Measurements from ENCODE around the gene ANK3. TPM values are rescaled to one million over a fixed set of nuclear protein-coding genes. Genes with fewer than 3 reads are reported as not detected.

Gene ANK3
- polyA plus RNA-seq, 1 experiment, result 0.13 TPM

DNA sequence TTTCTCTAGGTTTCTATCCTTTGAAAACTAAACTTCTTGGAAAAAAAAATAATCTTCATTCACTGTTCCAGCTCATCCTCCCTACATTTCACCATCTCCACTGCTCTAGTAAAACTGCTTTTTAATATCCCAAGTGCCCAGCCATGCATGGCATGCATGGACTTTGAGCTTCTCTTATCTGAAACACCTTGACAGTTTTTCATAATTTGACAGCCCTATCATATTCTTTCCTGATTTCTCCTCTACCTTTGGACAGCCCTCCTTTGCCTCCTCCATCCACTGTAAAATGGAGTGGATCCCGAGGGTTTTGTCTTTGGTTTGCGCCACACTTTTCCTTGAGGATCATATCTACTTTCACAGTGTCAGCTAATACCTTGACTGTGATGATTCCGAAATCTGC, 212.8 kb downstream of the ANK3 start:
- TF ChIP-seq, protein P1, sequence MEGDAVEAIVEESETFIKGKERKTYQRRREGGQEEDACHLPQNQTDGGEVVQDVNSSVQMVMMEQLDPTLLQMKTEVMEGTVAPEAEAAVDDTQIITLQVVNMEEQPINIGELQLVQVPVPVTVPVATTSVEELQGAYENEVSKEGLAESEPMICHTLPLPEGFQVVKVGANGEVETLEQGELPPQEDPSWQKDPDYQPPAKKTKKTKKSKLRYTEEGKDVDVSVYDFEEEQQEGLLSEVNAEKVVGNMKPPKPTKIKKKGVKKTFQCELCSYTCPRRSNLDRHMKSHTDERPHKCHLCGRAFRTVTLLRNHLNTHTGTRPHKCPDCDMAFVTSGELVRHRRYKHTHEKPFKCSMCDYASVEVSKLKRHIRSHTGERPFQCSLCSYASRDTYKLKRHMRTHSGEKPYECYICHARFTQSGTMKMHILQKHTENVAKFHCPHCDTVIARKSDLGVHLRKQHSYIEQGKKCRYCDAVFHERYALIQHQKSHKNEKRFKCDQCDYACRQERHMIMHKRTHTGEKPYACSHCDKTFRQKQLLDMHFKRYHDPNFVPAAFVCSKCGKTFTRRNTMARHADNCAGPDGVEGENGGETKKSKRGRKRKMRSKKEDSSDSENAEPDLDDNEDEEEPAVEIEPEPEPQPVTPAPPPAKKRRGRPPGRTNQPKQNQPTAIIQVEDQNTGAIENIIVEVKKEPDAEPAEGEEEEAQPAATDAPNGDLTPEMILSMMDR (IDR thresholded peaks at IDR 0.05; ENCODE audit: insufficient read depth, low read depth, low read length), result no peak
- Histone ChIP-seq H3K36me3 (ENCODE audit: control insufficient read depth, insufficient read depth, low read length) (no peaks in the 10 kb centered on the region), H3K27me3 (ENCODE audit: control insufficient read depth, insufficient read depth, low read length) (no peaks in the 10 kb centered on the region), H3K4me3 (ENCODE audit: low read depth, low read length) (no peak overlapping the region)
- no peak for DNase-seq (ENCODE audit: low read depth)
- ChIA-PET POLR2A (no interaction called here), CTCF (interaction anchor here (1.6 to 1.7 kb wide), 2 partner anchors 12 to 266 kb away, joined by 4 read pairs; no protein-coding TSS in a partner anchor)

DNA sequence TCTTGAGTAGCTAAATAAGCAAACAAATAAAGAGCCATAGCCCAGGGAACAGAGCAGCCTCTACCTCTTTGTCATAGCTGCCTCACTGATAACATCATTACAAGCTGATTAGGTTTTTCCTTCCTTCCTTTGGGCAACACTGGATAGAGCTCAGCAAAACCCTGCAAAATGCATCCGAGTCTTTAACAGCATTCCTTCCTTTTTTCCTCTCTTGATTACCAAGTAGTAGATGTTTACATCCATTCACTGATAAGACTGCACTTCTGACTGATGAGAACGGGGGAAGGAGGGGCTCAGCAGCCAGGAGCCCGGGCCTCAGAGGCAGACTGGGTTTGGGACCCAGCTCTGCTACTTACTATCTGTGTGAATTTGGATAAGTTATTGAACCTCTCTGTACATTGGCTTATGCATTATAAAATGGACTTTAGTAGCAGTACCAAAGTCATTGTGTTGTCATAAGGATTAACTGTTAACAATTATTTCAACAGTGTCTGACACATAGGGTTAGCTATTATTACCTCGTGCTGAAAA, 214.2 kb downstream of the ANK3 start:
- Histone ChIP-seq H3K27me3 (ENCODE audit: control insufficient read depth, insufficient read depth, low read length) (no peaks in the 10 kb centered on the region), H3K4me3 (ENCODE audit: low read depth, low read length) (no peak overlapping the region), H3K36me3 (ENCODE audit: control insufficient read depth, insufficient read depth, low read length) (no peaks in the 10 kb centered on the region)
- no peak for DNase-seq (ENCODE audit: low read depth)
- CTCF ChIA-PET, result no interaction called here
- TF ChIP-seq, protein P1 (IDR thresholded peaks at IDR 0.05; ENCODE audit: insufficient read depth, low read depth, low read length), result no peak
- POLR2A ChIA-PET, result no interaction called here

DNA sequence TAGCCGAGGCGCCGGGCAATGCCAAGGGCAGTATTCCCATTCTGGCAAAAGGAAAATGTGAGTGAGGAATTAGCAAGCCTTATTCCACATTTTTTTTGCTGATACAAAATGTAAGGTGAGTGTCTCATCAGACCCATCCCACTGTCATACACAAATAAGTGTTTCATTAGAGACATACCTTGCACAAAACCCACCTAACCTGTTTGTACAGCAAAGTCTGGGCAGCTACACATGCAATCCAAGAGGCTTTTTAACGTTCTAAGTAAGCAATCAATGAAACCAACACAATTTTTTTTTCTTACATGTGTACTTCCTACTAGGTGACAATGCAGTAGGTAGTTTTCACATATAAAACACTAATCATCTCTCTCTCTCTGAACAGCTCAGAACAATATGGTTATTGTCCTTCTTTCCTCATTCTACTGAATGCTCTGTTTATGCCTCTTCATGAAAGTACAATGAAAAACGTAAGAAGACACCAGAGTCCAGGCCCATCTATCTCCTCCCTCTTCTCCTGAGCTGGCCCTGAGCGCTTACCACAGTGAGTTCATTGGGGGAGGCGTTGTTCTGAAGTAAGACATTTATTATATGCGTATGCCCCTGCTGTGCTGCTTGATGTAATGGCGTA, 217.2 kb downstream of the ANK3 start:
- Histone ChIP-seq H3K36me3 (ENCODE audit: control insufficient read depth, insufficient read depth, low read length) (no peaks in the 10 kb centered on the region), H3K4me3 (ENCODE audit: low read depth, low read length) (no peak overlapping the region), H3K27me3 (ENCODE audit: control insufficient read depth, insufficient read depth, low read length) (no peaks in the 10 kb centered on the region)
- ChIA-PET CTCF (no interaction called here), POLR2A (no interaction called here)
- DNase-seq (ENCODE audit: low read depth), result no peak
- TF ChIP-seq, protein P1 (IDR thresholded peaks at IDR 0.05; ENCODE audit: insufficient read depth, low read depth, low read length), result no peak

DNA sequence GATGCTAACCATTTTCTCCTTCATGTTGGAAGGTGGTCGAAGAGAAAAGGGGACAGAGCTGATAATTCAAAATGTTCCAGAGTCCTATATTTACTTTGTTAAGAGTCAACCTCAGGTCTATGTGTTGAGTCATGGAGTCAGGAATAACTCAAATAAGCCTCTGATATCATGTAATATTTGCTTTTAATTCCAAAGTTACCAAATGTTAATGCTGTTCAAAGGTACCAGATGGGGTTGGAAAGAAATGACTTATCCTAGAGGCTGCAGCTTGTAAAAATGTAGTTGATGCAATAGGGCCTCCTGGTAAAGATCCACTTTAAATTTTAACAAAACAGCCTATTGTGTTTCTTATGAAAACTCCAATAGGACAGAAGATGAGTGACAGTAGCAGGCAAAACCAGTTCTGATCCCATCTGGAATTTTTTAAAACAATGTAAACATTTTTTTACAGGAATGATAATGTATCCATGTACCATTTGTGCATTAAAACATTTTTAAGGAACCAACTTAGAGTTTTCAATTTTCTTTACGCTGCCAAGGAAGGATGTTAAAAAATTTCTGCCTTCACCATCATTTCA, 218.2 kb downstream of the ANK3 start:
- ChIA-PET CTCF (no interaction called here), POLR2A (no interaction called here)
- no peak for DNase-seq (ENCODE audit: low read depth)
- Histone ChIP-seq H3K4me3 (ENCODE audit: low read depth, low read length) (no peak overlapping the region), H3K27me3 (ENCODE audit: control insufficient read depth, insufficient read depth, low read length) (no peaks in the 10 kb centered on the region), H3K36me3 (ENCODE audit: control insufficient read depth, insufficient read depth, low read length) (no peaks in the 10 kb centered on the region)
- TF ChIP-seq, protein P1 (IDR thresholded peaks at IDR 0.05; ENCODE audit: insufficient read depth, low read depth, low read length), result no peak

DNA sequence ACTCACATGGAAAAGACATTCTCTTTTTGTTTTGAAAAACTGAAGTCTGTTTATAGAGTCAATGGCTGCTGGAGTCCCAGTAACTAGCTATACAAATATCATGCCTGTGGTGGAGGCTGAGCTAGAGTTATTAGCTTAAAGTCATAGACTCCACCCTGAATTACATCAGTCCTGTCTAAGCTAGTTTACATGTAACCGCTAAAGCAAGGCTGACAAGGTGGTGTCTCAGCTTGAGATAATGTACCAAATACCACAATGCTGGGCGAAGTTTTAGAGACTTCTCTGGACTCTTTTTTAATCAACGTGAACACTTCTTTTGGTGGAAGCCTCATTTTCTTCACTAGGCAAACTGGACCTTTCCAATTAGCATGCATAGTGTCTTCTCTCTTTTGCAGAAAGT, 219.4 kb downstream of the ANK3 start:
- CTCF ChIA-PET, result no interaction called here
- TF ChIP-seq, protein P1 (IDR thresholded peaks at IDR 0.05; ENCODE audit: insufficient read depth, low read depth, low read length), result no peak
- Histone ChIP-seq H3K27me3 (ENCODE audit: control insufficient read depth, insufficient read depth, low read length) (no peaks in the 10 kb centered on the region), H3K4me3 (ENCODE audit: low read depth, low read length) (no peak overlapping the region), H3K36me3 (ENCODE audit: control insufficient read depth, insufficient read depth, low read length) (no peaks in the 10 kb centered on the region)
- POLR2A ChIA-PET, result no interaction called here
- no peak for DNase-seq (ENCODE audit: low read depth)

All from BJ (cell line).